HG02759 (cell line): ENCODE measurements around the gene MED16.

Experiments
- ATAC-seq: cut with Tn5 transposase; IDR thresholded peaks from one replicate; pipeline ENCODE4 v1.9.1; 2021; ENCODE audit warnings: mild to moderate bottlenecking, moderate library complexity; ENCODE audit not compliant: unreplicated experiment

MED16 gene

GRCh38 chr19:892894-893689 lies at the start of gene MED16, which contains the start of gene RNU6-9:
TSS of gene MED16 (minus strand) at chr19:893187. CDS start at chr19:891131, 2,056 bp downstream.
TSS of gene RNU6-9 (plus strand) at chr19:893484.
- ATAC-seq = peak; percentile 85

- no peak for ATAC-seq
Observed at GRCh38 chr19:942133-942645, 49.2 kb upstream of the MED16 start.

- no peak for ATAC-seq
Observed at GRCh38 chr19:941292-942132, 48.5 kb upstream of the MED16 start.

GRCh38 chr19:940591-941291 lies 47.8 kb upstream of the MED16 start:
- ATAC-seq = peak; percentile 56

GRCh38 chr19:939922-940321 lies 46.9 kb upstream of the MED16 start:
- ATAC-seq = no peak

GRCh38 chr19:939439-939838 lies 46.5 kb upstream of the MED16 start:
- ATAC-seq = no peak

GRCh38 chr19:938233-938923 lies 45.4 kb upstream of the MED16 start:
- ATAC-seq = no peak

GRCh38 chr19:937259-937694 lies 44.3 kb upstream of the MED16 start:
- no peak for ATAC-seq

GRCh38 chr19:936175-936546 lies 43.2 kb upstream of the MED16 start:
- no peak for ATAC-seq

- ATAC-seq = no peak
Observed at GRCh38 chr19:934865-935479, 42.0 kb upstream of the MED16 start.

- no peak for ATAC-seq
Observed at GRCh38 chr19:934197-934840, 41.3 kb upstream of the MED16 start.

- no peak for ATAC-seq
Observed at GRCh38 chr19:933553-933882, 40.5 kb upstream of the MED16 start.

- no peak for ATAC-seq
Observed at GRCh38 chr19:932648-933552, 39.9 kb upstream of the MED16 start.

- no peak for ATAC-seq
Observed at GRCh38 chr19:931860-932647, 39.1 kb upstream of the MED16 start.

GRCh38 chr19:929891-930258 lies 36.9 kb upstream of the MED16 start:
- ATAC-seq = no peak

- no peak for ATAC-seq
Observed at GRCh38 chr19:929203-929890, 36.4 kb upstream of the MED16 start.

- no peak for ATAC-seq
Observed at GRCh38 chr19:928471-929202, 35.6 kb upstream of the MED16 start.
